SK-N-SH treated with all-trans-retinoic acid at 6 μM for 48 hours (cell line): Measurements from ENCODE around the gene SPAG4.

ENCODE experiments used
- ATAC-seq: fragments of 200-7000 bp; cut with Tn5 transposase; 3 replicates; pipeline ENCODE4 v1.9.1; 2020; ENCODE audit warnings: mild to moderate bottlenecking, moderate library complexity
- ARNTL ChIP-seq: fragments of 450-650 bp; formaldehyde crosslinking; IDR thresholded peaks from 2 replicates; pipeline ENCODE4 v1.5.0; 2020; ENCODE audit warnings: low read depth, mild to moderate bottlenecking, moderate library complexity, borderline replicate concordance
- BACH2 ChIP-seq: fragments of 250-450 bp; sonication (Bioruptor Pico); IDR thresholded peaks from 2 replicates; pipeline ENCODE4 v1.9.0; 2021; ENCODE audit warnings: mild to moderate bottlenecking, borderline replicate concordance
- CREB5 ChIP-seq: fragments of 250-450 bp; sonication (Bioruptor Pico); IDR thresholded peaks from 2 replicates; pipeline ENCODE4 v1.5.1; 2020; ENCODE audit warnings: low read depth, mild to moderate bottlenecking, moderate library complexity
- CSDC2 ChIP-seq: fragments of 250-450 bp; sonication (Bioruptor Pico); IDR thresholded peaks from 2 replicates; pipeline ENCODE4 v1.5.0; 2020; ENCODE audit warnings: mild to moderate bottlenecking, moderate library complexity
- CSRNP3 ChIP-seq: fragments of 250-450 bp; sonication (Bioruptor Pico); IDR thresholded peaks from 2 replicates; pipeline ENCODE4 v1.5.1; 2021; ENCODE audit warnings: mild to moderate bottlenecking, moderate library complexity
- ESRRG ChIP-seq: fragments of 250-450 bp; sonication (Bioruptor Pico); IDR thresholded peaks from 2 replicates; pipeline ENCODE4 v1.6.1; 2021; ENCODE audit warnings: mild to moderate bottlenecking
- GLIS3 ChIP-seq: fragments of 250-450 bp; sonication (Bioruptor Pico); IDR thresholded peaks from 2 replicates; pipeline ENCODE4 v1.5.0; 2020; ENCODE audit warnings: mild to moderate bottlenecking, moderate library complexity
- ISL1 ChIP-seq: fragments of 250-450 bp; sonication (Bioruptor Pico); IDR thresholded peaks from 2 replicates; pipeline ENCODE4 v2.1.2; 2022; ENCODE audit warnings: mild to moderate bottlenecking, moderate library complexity
- OSR1 ChIP-seq: fragments of 250-450 bp; sonication (Bioruptor Pico); IDR thresholded peaks from 2 replicates; pipeline ENCODE4 v1.8.0; 2022; ENCODE audit warnings: moderate library complexity, mild to moderate bottlenecking, inconsistent platforms
- PATZ1 ChIP-seq: fragments of 250-450 bp; sonication (Bioruptor Pico); IDR thresholded peaks from 2 replicates; pipeline ENCODE4 v1.8.0; 2020; ENCODE audit warnings: mild to moderate bottlenecking, moderate library complexity, borderline replicate concordance
- POU6F1 ChIP-seq: fragments of 250-450 bp; sonication (Bioruptor Pico); IDR thresholded peaks from 2 replicates; pipeline ENCODE4 v1.8.0; 2021; ENCODE audit warnings: low read depth, mild to moderate bottlenecking, moderate library complexity, borderline replicate concordance
- PPARA ChIP-seq: fragments of 250-450 bp; sonication (Bioruptor Pico); IDR thresholded peaks from 2 replicates; pipeline ENCODE4 v1.5.0; 2020; ENCODE audit warnings: mild to moderate bottlenecking, borderline replicate concordance
- SNAI2 ChIP-seq: fragments of 250-450 bp; sonication (Bioruptor Pico); IDR thresholded peaks from 2 replicates; pipeline ENCODE4 v1.5.0; 2020; ENCODE audit warnings: mild to moderate bottlenecking, moderate library complexity
- TCF4 ChIP-seq: fragments of 250-450 bp; sonication (Bioruptor Pico); IDR thresholded peaks from 2 replicates; pipeline ENCODE4 v1.8.0; 2021; ENCODE audit warnings: mild to moderate bottlenecking, moderate library complexity, borderline replicate concordance
- TOX ChIP-seq: fragments of 250-450 bp; sonication (Bioruptor Pico); IDR thresholded peaks from 2 replicates; pipeline ENCODE4 v1.8.0; 2021; ENCODE audit warnings: mild to moderate bottlenecking, moderate library complexity, borderline replicate concordance
- TSHZ2 ChIP-seq: fragments of 250-450 bp; sonication (Bioruptor Pico); IDR thresholded peaks from 2 replicates; pipeline ENCODE4 v1.5.0; 2020; ENCODE audit warnings: mild to moderate bottlenecking, moderate library complexity
- ZC3H10 ChIP-seq: fragments of 250-450 bp; sonication (Bioruptor Pico); IDR thresholded peaks from 2 replicates; pipeline ENCODE4 v1.5.1; 2021; ENCODE audit warnings: mild to moderate bottlenecking, moderate library complexity
- ZFP3 ChIP-seq: fragments of 250-450 bp; sonication (Bioruptor Pico); IDR thresholded peaks from 2 replicates; pipeline ENCODE4 v1.5.0; 2020; ENCODE audit warnings: mild to moderate bottlenecking, moderate library complexity
- ZFP30 ChIP-seq: fragments of 450-650 bp; formaldehyde crosslinking; IDR thresholded peaks from 2 replicates; pipeline ENCODE4 v1.5.0; 2022; ENCODE audit warnings: mild to moderate bottlenecking, moderate library complexity
- ZNF565 ChIP-seq: fragments of 450-650 bp; formaldehyde crosslinking; conservative IDR thresholded peaks from 2 replicates; pipeline ENCODE4 v1.5.0; 2020; ENCODE audit warnings: low read depth, mild to moderate bottlenecking, moderate library complexity
- ZNF8 ChIP-seq: fragments of 450-650 bp; formaldehyde crosslinking; IDR thresholded peaks from 2 replicates; pipeline ENCODE4 v1.5.0; 2020; ENCODE audit warnings: mild to moderate bottlenecking, moderate library complexity

The SPAG4 gene

GRCh38 chr20:35611482-35611881 is 4.1 kb upstream of the SPAG4 start:
- ATAC-seq, result no peak
- TF ChIP-seq ZFP30 (CRISPR knock-in tag) (no peak), TSHZ2 (CRISPR knock-in tag) (no peak), CSDC2 (CRISPR knock-in tag) (no peak), GLIS3 (CRISPR knock-in tag) (no peak), TOX (CRISPR knock-in tag) (no peak), ZNF8 (CRISPR knock-in tag) (no peak), OSR1 (no peak), ZNF565 (no peak), CREB5 (CRISPR knock-in tag) (no peak), ZFP3 (no peak), PATZ1 (CRISPR knock-in tag) (no peak), ESRRG (no peak), SNAI2 (CRISPR knock-in tag) (no peak), PPARA (CRISPR knock-in tag) (no peak), CSRNP3 (no peak), TCF4 (no peak), ARNTL (CRISPR knock-in tag) (no peak), BACH2 (CRISPR knock-in tag) (no peak), ISL1 (no peak), ZC3H10 (CRISPR knock-in tag) (no peak)

GRCh38 chr20:35616465-35617396 is 1.1 kb downstream of the SPAG4 start:
- peak; percentile 67 for ATAC-seq
- TF ChIP-seq ZNF8 (CRISPR knock-in tag) (no peak), POU6F1 (CRISPR knock-in tag) (0 out of 2 replicates have a peak, but pooled peaks have one; percentile 46), ZFP3 (peak; percentile 40; the same call in 1 of the 2 replicates)
